SU-DHL-6 (cell line): Measurements from ENCODE around the gene MUC3A.

Experiments
- CTCF ChIP-seq: fragments of 200-600 bp; sonication (generic); IDR thresholded peaks from one replicate; pipeline ENCODE4 v1.5.1; 2017; ENCODE audit warnings: antibody characterized with exemption, mild to moderate bottlenecking, low read length, moderate library complexity; ENCODE audit not compliant: insufficient read depth, poor library complexity, severe bottlenecking
- EZH2phosphoT487 ChIP-seq: fragments of 200-600 bp; sonication (generic), shearing (Covaris generic); conservative IDR thresholded peaks from 2 replicates; pipeline ENCODE4 v1.6.1; 2018; ENCODE audit warnings: mild to moderate bottlenecking, antibody characterized with exemption, low read length, moderate library complexity, mixed read lengths

DNA sequence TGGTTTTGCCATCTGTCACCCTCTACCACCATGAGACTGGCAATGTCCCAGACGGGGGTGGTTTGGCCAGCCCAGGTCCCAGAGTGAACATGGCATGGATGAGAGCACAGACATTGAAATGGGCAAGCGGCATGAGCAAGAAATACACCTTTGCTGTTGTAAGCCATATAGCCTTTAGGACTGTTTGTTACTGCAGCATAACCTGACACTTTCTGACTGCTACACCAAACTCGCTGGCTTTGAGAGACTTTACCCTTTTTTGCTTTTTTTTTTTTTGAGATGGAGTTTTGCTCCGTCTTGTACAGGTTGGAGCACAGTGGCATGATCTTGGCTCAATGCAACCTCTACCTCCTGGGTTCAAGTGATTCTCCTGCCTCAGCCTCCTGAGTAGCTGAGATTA is 5.2 kb upstream of the MUC3A start:
- TF ChIP-seq CTCF (no peak), EZH2phosphoT487 (no peak)
